ENCODE measurements around the gene EEF1A2. TPM values are rescaled to one million over a fixed set of nuclear protein-coding genes. Genes with fewer than 3 reads are reported as not detected.

The EEF1A2 gene
- total RNA-seq, 1 donor from 2014 or later: 0.67 TPM

DNA sequence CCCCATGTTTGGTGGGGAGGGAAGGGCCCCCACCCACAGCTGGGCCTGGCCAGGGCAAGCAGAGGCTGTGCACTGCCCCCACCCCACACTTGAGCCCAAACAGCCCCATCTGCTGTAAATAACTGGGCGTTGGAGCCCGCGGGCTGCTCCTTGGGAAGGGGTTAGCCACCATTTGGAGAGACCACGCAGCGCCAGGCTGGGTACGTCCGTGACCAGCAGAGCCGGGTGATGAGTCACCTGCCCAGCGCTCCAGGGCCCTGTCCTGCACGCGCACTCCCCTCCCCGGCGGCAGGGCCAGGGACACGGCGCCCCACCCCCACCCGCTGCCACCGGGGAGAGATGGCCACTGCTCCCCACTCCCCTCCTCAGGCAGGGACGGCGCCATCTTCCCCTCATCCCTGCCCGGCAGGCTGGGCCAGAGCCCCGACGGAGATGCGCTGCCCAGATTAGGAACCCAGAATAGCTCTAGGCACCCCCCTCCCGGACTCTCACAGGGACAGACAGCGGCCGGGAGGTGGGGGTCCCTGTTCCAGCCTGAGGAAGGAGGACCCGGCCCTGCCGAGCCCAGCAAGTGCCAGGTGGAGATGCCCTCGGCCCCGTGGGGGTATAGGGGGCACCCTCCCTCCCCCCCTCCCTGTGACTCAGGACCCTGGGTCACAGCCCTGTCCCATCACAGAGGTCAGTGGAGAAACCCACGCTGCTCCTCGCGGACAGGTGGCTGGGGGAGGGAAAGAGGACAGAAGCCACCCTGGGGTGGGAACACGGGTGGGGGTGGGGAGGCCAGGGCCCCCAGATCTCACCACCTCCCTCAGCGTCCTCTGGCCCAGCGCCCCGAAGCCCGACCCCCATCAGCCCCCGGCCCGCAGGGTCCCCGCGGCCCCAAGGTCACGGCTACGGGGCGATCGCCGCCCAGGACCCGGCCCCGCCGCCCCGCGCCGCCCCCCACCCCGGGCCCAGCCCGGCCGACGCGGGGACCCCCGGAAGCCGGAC, 642 bp downstream of the EEF1A2 start:
- TF ChIP-seq, protein P1, sequence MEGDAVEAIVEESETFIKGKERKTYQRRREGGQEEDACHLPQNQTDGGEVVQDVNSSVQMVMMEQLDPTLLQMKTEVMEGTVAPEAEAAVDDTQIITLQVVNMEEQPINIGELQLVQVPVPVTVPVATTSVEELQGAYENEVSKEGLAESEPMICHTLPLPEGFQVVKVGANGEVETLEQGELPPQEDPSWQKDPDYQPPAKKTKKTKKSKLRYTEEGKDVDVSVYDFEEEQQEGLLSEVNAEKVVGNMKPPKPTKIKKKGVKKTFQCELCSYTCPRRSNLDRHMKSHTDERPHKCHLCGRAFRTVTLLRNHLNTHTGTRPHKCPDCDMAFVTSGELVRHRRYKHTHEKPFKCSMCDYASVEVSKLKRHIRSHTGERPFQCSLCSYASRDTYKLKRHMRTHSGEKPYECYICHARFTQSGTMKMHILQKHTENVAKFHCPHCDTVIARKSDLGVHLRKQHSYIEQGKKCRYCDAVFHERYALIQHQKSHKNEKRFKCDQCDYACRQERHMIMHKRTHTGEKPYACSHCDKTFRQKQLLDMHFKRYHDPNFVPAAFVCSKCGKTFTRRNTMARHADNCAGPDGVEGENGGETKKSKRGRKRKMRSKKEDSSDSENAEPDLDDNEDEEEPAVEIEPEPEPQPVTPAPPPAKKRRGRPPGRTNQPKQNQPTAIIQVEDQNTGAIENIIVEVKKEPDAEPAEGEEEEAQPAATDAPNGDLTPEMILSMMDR (IDR thresholded peaks at IDR 0.05): no peak
- Histone ChIP-seq H3K4me3 (no peak overlapping the region), H3K4me1 (peaks cover 11% of the 10 kb centered on the region), H3K9me3 (no peaks in the 10 kb centered on the region), H3K36me3 (no peaks in the 10 kb centered on the region), H3K27ac (no peak overlapping the region), H3K27me3 (peaks cover 40% of the 10 kb centered on the region)
- peak; percentile 18 for ATAC-seq
- intact Hi-C loops (cut with DNase I): no loop called here
- DNase-seq: peak; percentile 69

- no peak for ATAC-seq
- Histone ChIP-seq H3K27me3 (peaks cover 33% of the 10 kb centered on the region), H3K9me3 (no peaks in the 10 kb centered on the region), H3K36me3 (no peaks in the 10 kb centered on the region), H3K27ac (no peak overlapping the region), H3K4me3 (no peak overlapping the region), H3K4me1 (peaks cover 11% of the 10 kb centered on the region)
- TF ChIP-seq, protein P1 (IDR thresholded peaks at IDR 0.05): no peak
- peak; percentile 57 for DNase-seq
- intact Hi-C loops (cut with DNase I): no loop called here
Measured at GRCh38 chr20:63497138-63497945, 1.5 kb downstream of the EEF1A2 start.

DNA sequence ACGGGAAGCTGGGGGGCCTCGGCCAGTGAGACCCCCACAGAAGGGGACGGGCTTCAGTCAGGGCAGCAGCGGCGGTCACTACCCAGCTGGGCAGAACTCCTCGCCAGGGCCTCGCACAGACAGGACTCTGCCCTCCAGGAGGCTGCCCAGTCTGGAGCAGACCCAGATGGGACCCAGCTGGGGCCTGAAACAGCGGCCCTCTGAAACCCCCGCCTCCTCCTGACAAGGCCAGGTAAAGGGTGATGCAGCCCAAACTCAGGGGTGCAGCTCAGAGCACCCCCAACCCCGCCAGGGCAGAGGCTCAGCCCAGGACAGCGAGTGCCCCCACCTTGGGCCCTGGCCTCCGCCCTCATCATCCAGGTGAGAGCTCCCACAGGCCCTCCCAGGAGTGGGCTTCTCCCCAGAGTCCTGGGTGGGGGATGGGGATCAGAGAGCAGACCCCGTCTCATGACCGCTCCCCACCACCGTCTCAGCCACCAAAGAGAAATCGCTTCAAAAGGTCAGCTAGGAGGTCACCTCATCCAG, 2.2 kb downstream of the EEF1A2 start:
- H3K27me3 ChIP-seq: peaks cover 33% of the 10 kb centered on the region
- intact Hi-C loops (cut with DNase I): no loop called here
- DNase-seq (peak; percentile 65), ATAC-seq (peak; percentile 1)
- H3K9me3 ChIP-seq: no peaks in the 10 kb centered on the region
- H3K4me3 ChIP-seq: peak overlapping the region; percentile 33
- H3K4me1 ChIP-seq: peaks cover 11% of the 10 kb centered on the region
- TF ChIP-seq, protein P1 (IDR thresholded peaks at IDR 0.05): no peak
- H3K36me3 ChIP-seq: no peaks in the 10 kb centered on the region
- no peak overlapping the region for H3K27ac ChIP-seq

GRCh38 chr20:63495741-63496595, 2.9 kb downstream of the EEF1A2 start:
- DNase-seq (peak; percentile 89), ATAC-seq (peak; percentile 74)
- Histone ChIP-seq H3K36me3 (no peaks in the 10 kb centered on the region), H3K27ac (no peak overlapping the region), H3K4me1 (peaks cover 11% of the 10 kb centered on the region), H3K9me3 (no peaks in the 10 kb centered on the region), H3K4me3 (peak overlapping the region; percentile 33), H3K27me3 (peaks cover 39% of the 10 kb centered on the region)
- intact Hi-C loops (cut with DNase I): no loop called here
- TF ChIP-seq, protein P1 (IDR thresholded peaks at IDR 0.05): peak; percentile 98
